NB4 (cell line): ENCODE results near the gene ECT2.

Source experiments
- MYC ChIP-seq: IDR thresholded peaks from 2 replicates; pipeline ENCODE4 v1.6.1; 2011; ENCODE audit warnings: low read depth, low read length
- POLR2A ChIP-seq: IDR thresholded peaks from 2 replicates; pipeline ENCODE4 v1.6.1; 2011; ENCODE audit warnings: mild to moderate bottlenecking; ENCODE audit not compliant: insufficient read length; ENCODE audit errors: extremely low read depth
- TF ChIP-seq, protein P1 (sequence below): IDR thresholded peaks from one replicate; pipeline ENCODE4 v1.5.1; 2012; ENCODE audit warnings: low read depth, low read length
- TF ChIP-seq, protein P2 (sequence below): IDR thresholded peaks from 2 replicates; pipeline ENCODE4 v1.6.1; 2011; ENCODE audit warnings: low read depth, low read length

DNA sequence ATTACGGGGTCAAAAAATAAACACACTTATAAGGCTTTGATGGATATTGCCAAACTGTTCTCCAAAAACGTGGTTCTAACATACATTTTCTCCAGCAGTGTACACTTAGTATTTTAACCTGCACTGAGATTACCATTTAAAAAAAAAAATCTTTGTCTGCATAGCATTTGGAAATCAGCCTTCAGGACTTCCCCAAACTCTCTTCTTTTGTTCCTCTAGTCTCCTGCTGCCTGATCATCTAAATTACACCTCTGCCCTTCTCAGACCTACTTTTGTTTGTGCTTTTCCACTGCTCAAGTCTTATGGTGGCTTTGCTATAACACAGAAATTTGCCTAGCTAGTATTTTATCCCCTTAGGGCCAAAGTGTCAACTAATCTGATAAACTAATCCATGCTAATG lies 43.5 kb upstream of the ECT2 start:
- TF ChIP-seq, protein P1, sequence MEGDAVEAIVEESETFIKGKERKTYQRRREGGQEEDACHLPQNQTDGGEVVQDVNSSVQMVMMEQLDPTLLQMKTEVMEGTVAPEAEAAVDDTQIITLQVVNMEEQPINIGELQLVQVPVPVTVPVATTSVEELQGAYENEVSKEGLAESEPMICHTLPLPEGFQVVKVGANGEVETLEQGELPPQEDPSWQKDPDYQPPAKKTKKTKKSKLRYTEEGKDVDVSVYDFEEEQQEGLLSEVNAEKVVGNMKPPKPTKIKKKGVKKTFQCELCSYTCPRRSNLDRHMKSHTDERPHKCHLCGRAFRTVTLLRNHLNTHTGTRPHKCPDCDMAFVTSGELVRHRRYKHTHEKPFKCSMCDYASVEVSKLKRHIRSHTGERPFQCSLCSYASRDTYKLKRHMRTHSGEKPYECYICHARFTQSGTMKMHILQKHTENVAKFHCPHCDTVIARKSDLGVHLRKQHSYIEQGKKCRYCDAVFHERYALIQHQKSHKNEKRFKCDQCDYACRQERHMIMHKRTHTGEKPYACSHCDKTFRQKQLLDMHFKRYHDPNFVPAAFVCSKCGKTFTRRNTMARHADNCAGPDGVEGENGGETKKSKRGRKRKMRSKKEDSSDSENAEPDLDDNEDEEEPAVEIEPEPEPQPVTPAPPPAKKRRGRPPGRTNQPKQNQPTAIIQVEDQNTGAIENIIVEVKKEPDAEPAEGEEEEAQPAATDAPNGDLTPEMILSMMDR: no peak
- no peak for TF ChIP-seq POLR2A
- TF ChIP-seq, protein P2, sequence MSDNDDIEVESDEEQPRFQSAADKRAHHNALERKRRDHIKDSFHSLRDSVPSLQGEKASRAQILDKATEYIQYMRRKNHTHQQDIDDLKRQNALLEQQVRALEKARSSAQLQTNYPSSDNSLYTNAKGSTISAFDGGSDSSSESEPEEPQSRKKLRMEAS: no peak
- no peak for TF ChIP-seq MYC
